Measurements from ENCODE around the gene CLSTN2. TPM values are rescaled to one million over a fixed set of nuclear protein-coding genes. Genes with fewer than 3 reads are reported as not detected.

CLSTN2 gene
- total RNA-seq, 1 donor from 2014 or later = 12.9 TPM

DNA sequence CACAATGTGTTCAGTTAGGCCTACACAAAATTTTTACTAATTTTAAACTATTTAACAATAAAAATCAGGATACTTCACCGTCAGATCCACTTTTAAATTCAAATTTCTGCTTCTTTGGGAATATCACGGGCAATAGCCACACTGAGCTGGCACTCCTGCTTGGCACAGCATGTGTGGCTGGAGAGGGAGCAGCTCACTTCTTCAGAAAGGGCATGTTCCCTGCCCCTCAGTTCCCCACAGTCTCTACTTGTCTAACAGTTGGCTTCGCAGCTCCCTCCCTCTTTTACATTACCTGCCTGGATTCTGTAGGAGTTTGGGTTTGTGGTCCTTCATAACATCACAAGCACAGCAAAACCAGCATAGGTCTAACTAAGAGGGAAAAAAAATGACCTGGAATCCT, 666.9 kb downstream of the CLSTN2 start:
- no peak overlapping the region for H3K27ac Mint-ChIP-seq
- peaks cover 4% of the 10 kb centered on the region for H3K9me3 Mint-ChIP-seq
- TF ChIP-seq, protein P1, sequence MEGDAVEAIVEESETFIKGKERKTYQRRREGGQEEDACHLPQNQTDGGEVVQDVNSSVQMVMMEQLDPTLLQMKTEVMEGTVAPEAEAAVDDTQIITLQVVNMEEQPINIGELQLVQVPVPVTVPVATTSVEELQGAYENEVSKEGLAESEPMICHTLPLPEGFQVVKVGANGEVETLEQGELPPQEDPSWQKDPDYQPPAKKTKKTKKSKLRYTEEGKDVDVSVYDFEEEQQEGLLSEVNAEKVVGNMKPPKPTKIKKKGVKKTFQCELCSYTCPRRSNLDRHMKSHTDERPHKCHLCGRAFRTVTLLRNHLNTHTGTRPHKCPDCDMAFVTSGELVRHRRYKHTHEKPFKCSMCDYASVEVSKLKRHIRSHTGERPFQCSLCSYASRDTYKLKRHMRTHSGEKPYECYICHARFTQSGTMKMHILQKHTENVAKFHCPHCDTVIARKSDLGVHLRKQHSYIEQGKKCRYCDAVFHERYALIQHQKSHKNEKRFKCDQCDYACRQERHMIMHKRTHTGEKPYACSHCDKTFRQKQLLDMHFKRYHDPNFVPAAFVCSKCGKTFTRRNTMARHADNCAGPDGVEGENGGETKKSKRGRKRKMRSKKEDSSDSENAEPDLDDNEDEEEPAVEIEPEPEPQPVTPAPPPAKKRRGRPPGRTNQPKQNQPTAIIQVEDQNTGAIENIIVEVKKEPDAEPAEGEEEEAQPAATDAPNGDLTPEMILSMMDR (conservative IDR thresholded peaks at IDR 0.05) = no peak
- H3K4me1 Mint-ChIP-seq (ENCODE audit: unreplicated experiment) = no peaks in the 10 kb centered on the region
- no peak overlapping the region for H3K4me3 Mint-ChIP-seq
- H3K27me3 Mint-ChIP-seq = no peaks in the 10 kb centered on the region
- no peak for DNase-seq (ENCODE audit: extremely low spot score, unreplicated experiment)
- H3K36me3 Mint-ChIP-seq = no peaks in the 10 kb centered on the region

DNA sequence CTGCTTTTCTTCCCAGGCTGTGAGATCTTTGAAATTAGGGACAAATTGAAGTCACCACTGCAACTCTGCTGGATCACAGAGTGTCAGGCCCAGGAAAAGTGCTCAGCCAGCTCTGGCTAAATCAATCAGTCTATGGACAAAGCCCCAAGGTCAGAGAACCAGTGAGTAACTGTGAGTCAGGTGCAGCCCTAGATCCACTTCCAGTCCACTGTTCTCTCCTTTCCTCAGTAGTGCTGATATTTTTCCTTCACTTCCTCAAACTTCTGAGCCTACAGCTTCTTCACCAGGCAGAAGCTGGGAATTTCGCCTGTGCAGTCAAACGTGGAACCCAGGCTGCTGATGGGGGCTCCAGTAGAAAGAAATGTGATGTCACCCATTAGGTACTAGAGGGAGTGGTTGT, 667.8 kb downstream of the CLSTN2 start:
- TF ChIP-seq, protein P1 (conservative IDR thresholded peaks at IDR 0.05) = no peak
- H3K27ac Mint-ChIP-seq = no peak overlapping the region
- H3K36me3 Mint-ChIP-seq = no peaks in the 10 kb centered on the region
- no peak overlapping the region for H3K4me3 Mint-ChIP-seq
- H3K27me3 Mint-ChIP-seq = no peaks in the 10 kb centered on the region
- peaks cover 4% of the 10 kb centered on the region for H3K9me3 Mint-ChIP-seq
- no peaks in the 10 kb centered on the region for H3K4me1 Mint-ChIP-seq (ENCODE audit: unreplicated experiment)
- no peak for DNase-seq (ENCODE audit: extremely low spot score, unreplicated experiment)

DNA sequence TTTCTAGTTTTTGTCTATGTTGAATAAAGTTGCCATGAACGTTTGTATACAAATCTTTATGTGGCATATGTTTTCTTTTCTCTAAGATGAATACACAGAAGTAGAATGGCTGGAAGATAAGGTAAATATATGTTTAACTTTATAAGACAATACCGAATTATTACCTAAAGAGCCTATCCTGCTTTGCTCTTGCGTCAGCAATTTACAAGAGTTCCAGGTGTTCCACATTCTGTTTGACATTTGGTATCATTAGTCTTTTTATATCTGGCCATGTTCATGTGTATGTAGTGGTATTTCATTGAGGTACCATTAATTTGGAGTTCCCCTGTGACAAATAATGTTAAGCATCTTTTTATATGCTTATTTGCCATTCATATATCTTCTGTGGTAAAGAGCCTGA, 668.8 kb downstream of the CLSTN2 start:
- H3K27ac Mint-ChIP-seq = no peak overlapping the region
- H3K4me1 Mint-ChIP-seq (ENCODE audit: unreplicated experiment) = no peaks in the 10 kb centered on the region
- DNase-seq (ENCODE audit: extremely low spot score, unreplicated experiment) = no peak
- H3K4me3 Mint-ChIP-seq = no peak overlapping the region
- peaks cover 4% of the 10 kb centered on the region for H3K9me3 Mint-ChIP-seq
- H3K27me3 Mint-ChIP-seq = peaks cover 9% of the 10 kb centered on the region
- H3K36me3 Mint-ChIP-seq = no peaks in the 10 kb centered on the region
- TF ChIP-seq, protein P1 (conservative IDR thresholded peaks at IDR 0.05) = no peak

DNA sequence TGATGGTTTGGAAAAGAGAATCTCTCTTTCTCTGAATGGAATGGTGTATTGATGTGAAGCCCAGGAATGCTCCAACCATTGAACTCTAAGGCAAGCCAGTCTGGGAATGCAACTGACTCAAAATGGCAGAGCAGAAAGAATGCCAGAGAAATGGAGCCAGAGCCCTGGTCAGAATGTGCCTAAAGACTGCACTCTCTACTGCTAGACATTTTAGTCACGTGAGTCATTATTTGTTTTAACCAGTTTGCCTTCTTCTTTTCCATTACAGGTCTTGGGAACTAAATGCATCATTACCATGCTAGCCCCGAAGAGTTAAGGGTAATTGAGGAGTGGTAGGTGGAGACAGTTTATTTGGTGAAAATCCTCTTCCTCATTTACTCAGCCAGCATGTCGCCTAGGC, 675.6 kb downstream of the CLSTN2 start:
- TF ChIP-seq, protein P1 (conservative IDR thresholded peaks at IDR 0.05) = no peak
- Mint-ChIP-seq H3K27me3 (peaks cover 17% of the 10 kb centered on the region), H3K27ac (no peak overlapping the region), H3K9me3 (peaks cover 4% of the 10 kb centered on the region), H3K4me1 (ENCODE audit: unreplicated experiment) (no peaks in the 10 kb centered on the region), H3K4me3 (no peak overlapping the region), H3K36me3 (no peaks in the 10 kb centered on the region)
- no peak for DNase-seq (ENCODE audit: extremely low spot score, unreplicated experiment)

DNA sequence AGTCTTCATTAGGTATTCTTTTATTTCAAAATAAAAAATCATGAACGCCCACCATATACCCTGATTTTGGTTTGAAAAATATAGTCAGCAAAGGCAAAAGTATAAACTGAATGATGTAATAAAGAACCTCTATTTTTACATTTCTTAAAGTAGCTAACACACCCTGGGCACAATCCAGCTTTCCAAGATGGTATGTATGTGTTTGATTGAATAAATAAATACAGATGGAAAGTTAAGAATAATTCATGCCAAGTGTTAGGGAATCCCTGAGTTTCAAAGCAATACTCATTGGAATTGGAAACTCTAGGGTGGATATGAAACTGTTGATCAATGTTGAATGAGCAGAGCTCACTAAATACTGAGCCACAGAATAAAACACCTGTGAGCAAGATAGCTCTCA, 679.0 kb downstream of the CLSTN2 start:
- DNase-seq (ENCODE audit: extremely low spot score, unreplicated experiment) = no peak
- Mint-ChIP-seq H3K4me3 (no peak overlapping the region), H3K27ac (no peak overlapping the region), H3K27me3 (peaks cover 9% of the 10 kb centered on the region), H3K36me3 (no peaks in the 10 kb centered on the region), H3K9me3 (no peaks in the 10 kb centered on the region), H3K4me1 (ENCODE audit: unreplicated experiment) (no peaks in the 10 kb centered on the region)
- TF ChIP-seq, protein P1 (conservative IDR thresholded peaks at IDR 0.05) = no peak

DNA sequence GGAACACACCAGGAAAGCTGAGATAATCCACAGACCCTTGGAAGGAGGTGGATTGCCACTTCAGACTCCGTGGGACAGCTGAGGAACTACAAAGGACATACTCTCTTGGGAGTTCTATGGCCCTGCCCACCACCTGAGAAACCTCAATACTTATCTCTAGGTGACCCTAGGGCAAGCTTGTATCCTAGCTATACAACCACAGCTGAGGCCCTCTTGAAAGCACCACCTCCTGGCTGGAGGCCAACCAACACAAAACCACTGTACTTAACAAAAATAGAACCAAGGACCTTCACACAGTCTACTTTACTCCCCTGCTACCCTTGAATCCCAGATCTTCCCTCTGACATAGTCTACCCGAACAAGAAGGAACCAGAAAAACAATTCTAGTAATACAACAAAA, 682.1 kb downstream of the CLSTN2 start:
- TF ChIP-seq, protein P1 (conservative IDR thresholded peaks at IDR 0.05) = no peak
- H3K27me3 Mint-ChIP-seq = peaks cover 2% of the 10 kb centered on the region
- H3K4me3 Mint-ChIP-seq = no peak overlapping the region
- no peak for DNase-seq (ENCODE audit: extremely low spot score, unreplicated experiment)
- H3K27ac Mint-ChIP-seq = no peak overlapping the region
- H3K9me3 Mint-ChIP-seq = no peaks in the 10 kb centered on the region
- H3K4me1 Mint-ChIP-seq (ENCODE audit: unreplicated experiment) = no peaks in the 10 kb centered on the region
- no peaks in the 10 kb centered on the region for H3K36me3 Mint-ChIP-seq
